ENCODE measurements around the gene C2orf69.
A peak's percentile ranks its signal among the peaks of the same experiment; 100 is the strongest.

C2orf69 gene

GRCh38 chr2:199929262-199929661 lies 18.2 kb downstream of the C2orf69 start:
- ATAC-seq (replicated peaks) (no peak), DNase-seq (no peak)
- Mint-ChIP-seq H3K4me3 (no peak overlapping the region), H3K9me3 (no peaks in the 10 kb centered on the region), H3K36me3 (peaks cover 11 to 30% of the 10 kb centered on the region in 2 donors), H3K4me1 (no peaks in the 10 kb centered on the region), H3K27ac (no peak overlapping the region), H3K27me3 (no peaks in the 10 kb centered on the region)

DNA sequence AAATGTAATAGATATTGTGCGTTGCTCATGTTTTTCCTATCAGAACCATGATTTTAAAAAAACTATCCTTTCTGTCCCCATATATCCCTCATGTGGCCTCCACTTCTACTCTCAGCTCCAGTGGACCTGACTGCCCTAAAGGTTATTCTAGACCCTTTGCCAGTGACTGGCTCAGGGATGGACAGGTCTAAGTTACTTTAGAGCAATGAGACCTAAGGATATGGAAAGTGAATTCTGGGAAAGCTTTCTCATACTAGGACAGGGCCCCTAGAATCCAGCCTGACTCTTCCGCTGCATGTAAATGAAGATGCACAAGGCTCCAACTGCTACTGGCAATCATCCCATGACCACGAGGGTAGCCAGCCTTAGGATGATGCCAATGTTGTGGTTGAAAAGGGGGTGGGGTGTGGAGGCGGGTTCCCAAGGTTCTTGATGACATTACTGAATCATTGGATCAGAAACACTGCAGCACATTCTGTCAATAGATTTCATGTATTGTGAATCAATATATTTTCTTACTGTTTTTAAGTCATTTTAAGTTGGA lies 21.3 kb downstream of the C2orf69 start:
- ATAC-seq (replicated peaks), result no peak
- no peaks in the 10 kb centered on the region for H3K4me1 Mint-ChIP-seq
- no peaks in the 10 kb centered on the region for H3K27me3 Mint-ChIP-seq
- peaks cover 3 to 20% of the 10 kb centered on the region in 2 donors for H3K36me3 Mint-ChIP-seq
- no peak for DNase-seq
- no peaks in the 10 kb centered on the region for H3K9me3 Mint-ChIP-seq
- no peak overlapping the region for H3K4me3 Mint-ChIP-seq
- H3K27ac Mint-ChIP-seq, result no peak overlapping the region

DNA sequence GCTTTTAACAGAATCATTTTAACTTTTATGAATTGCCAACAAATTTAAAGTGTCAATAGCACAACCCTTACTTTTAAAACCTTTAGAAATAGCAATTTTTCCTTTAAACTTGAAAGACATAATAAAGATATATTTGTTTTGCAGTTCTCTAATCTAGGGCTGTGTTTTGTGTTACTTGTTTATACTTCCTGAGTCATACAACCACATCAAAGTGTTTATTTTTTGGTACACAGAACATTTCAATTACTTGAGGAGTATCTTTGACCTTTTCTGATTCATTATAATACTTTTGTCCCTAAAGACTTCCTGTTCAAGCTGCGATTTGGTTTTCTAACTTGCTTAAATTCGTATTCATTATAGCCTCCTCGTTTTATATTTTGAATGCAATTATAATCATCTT lies 22.4 kb downstream of the C2orf69 start:
- Mint-ChIP-seq H3K9me3 (no peaks in the 10 kb centered on the region), H3K27me3 (no peaks in the 10 kb centered on the region), H3K4me3 (no peak overlapping the region), H3K4me1 (no peaks in the 10 kb centered on the region), H3K36me3 (peaks cover 3 to 19% of the 10 kb centered on the region in 2 donors), H3K27ac (no peak overlapping the region)
- ATAC-seq (replicated peaks) (no peak), DNase-seq (no peak)

DNA sequence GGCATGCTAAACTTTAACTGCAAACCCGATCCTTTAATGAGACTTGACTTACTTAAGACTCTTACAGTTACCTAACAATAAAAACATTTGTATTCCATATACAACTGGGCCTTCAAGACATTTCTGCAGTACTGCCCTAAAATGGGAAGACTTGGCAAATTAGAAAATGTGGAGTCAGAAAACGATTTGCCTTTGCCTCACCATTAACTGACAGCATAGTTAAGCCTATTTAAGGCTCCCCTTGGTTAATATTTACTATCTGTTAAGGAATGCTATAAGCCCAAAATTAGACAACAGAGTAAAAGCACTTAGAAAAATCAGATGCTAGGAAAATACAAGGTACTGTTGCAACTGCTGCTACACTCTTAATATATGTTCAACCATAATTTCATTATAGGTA lies 25.5 kb downstream of the C2orf69 start:
- Mint-ChIP-seq H3K4me1 (peaks cover 4 to 5% of the 10 kb centered on the region in 2 donors), H3K36me3 (peaks cover 4 to 11% of the 10 kb centered on the region in 2 donors), H3K27ac (no peak overlapping the region), H3K27me3 (no peaks in the 10 kb centered on the region), H3K4me3 (no peak overlapping the region), H3K9me3 (no peaks in the 10 kb centered on the region)
- no peak for ATAC-seq (replicated peaks)
- no peak for DNase-seq

- Mint-ChIP-seq H3K4me3 (no peak overlapping the region), H3K27me3 (no peaks in the 10 kb centered on the region), H3K4me1 (peaks cover 4 to 10% of the 10 kb centered on the region in 2 donors), H3K36me3 (peaks cover 8 to 30% of the 10 kb centered on the region in 2 donors), H3K27ac (no peak overlapping the region), H3K9me3 (no peaks in the 10 kb centered on the region)
- DNase-seq (no peak), ATAC-seq (replicated peaks) (peak; percentile 57 to 71)
Measured at GRCh38 chr2:199940373-199940772, 29.3 kb downstream of the C2orf69 start.

DNA sequence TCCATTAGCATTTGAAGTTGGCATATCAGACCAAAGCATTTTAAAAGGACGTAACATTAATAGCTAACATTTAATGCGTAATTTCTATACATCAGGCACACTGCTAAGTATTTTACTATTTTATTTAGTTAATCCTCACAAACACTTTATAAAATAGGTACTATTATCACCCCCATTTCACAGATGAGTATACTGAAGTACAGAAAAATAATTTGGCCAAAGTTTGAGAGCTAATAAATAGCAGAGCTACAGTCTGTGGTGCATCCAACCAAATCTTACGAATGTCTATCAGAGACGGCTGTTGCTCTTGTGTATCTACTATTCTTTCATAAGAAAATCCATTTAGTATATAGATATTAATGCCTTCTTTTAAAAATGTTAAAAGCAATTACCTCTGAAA lies 32.3 kb downstream of the C2orf69 start:
- Mint-ChIP-seq H3K4me3 (no peak overlapping the region), H3K4me1 (peaks cover 4 to 10% of the 10 kb centered on the region in 2 donors), H3K36me3 (peaks cover 14 to 34% of the 10 kb centered on the region in 2 donors), H3K9me3 (no peaks in the 10 kb centered on the region), H3K27ac (no peak overlapping the region), H3K27me3 (no peaks in the 10 kb centered on the region)
- no peak for ATAC-seq (replicated peaks)
- no peak for DNase-seq

DNA sequence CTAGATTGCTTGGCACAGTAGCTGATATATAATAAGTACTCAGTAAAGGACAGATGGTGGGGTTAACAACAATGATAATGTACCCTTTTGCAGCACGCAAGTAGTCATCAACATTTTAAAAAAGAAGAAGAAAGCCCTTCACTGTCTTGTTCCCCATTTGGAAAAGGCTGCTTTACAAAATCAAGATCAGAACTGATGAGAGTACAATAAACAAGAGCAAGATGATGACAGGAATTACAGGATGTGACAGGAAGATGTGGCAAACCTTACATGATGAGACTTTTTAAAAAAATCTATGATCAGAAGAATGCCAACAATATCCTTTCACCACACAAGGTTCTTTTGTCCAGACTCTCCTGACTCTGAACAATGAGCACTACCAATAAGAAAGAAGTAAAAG lies 35.1 kb downstream of the C2orf69 start:
- peaks cover 12 to 36% of the 10 kb centered on the region in 2 donors for H3K36me3 Mint-ChIP-seq

GRCh38 chr2:199946836-199947235 lies 35.7 kb downstream of the C2orf69 start:
- Mint-ChIP-seq H3K36me3 (peaks cover 12 to 33% of the 10 kb centered on the region in 2 donors), H3K9me3 (no peaks in the 10 kb centered on the region), H3K27me3 (no peaks in the 10 kb centered on the region), H3K4me3 (no peak overlapping the region), H3K27ac (no peak overlapping the region), H3K4me1 (peaks cover 4 to 6% of the 10 kb centered on the region in 2 donors)
- no peak for ATAC-seq (replicated peaks)
- DNase-seq, result no peak

More for the DNA sequence above, 35.1 kb downstream of the C2orf69 start:
- Mint-ChIP-seq H3K4me3 (no peak overlapping the region), H3K9me3 (no peaks in the 10 kb centered on the region), H3K27me3 (no peaks in the 10 kb centered on the region), H3K27ac (no peak overlapping the region), H3K4me1 (peaks cover 2 to 6% of the 10 kb centered on the region in 2 donors)
- DNase-seq (no peak), ATAC-seq (replicated peaks) (no peak)

DNA sequence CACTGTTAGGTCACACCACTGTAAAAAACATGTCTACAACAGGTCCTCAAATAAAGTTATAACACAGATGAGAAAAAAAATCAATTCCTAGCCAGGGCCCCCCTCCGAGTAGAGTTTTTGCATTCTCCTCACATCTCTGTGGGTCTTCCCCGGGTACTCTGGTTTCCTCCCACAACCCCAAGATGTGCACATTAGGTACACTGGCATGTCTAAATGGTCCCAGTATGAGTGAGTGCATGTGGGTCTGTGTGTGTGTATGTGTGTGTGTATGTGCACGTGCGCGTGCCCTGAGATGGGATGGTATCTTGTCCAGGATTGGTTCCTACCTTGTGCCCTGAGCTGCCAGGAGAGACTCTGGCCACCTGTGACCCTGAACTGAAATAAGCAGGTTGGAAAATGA lies 39.3 kb downstream of the C2orf69 start:
- H3K4me1 Mint-ChIP-seq, result peaks cover 4 to 5% of the 10 kb centered on the region in 2 donors
- ATAC-seq (replicated peaks) (no peak), DNase-seq (no peak)
- no peaks in the 10 kb centered on the region for H3K27me3 Mint-ChIP-seq
- H3K9me3 Mint-ChIP-seq, result no peaks in the 10 kb centered on the region
- H3K36me3 Mint-ChIP-seq, result peaks cover 8 to 19% of the 10 kb centered on the region in 2 donors
- no peak overlapping the region for H3K4me3 Mint-ChIP-seq
- no peak overlapping the region for H3K27ac Mint-ChIP-seq

DNA sequence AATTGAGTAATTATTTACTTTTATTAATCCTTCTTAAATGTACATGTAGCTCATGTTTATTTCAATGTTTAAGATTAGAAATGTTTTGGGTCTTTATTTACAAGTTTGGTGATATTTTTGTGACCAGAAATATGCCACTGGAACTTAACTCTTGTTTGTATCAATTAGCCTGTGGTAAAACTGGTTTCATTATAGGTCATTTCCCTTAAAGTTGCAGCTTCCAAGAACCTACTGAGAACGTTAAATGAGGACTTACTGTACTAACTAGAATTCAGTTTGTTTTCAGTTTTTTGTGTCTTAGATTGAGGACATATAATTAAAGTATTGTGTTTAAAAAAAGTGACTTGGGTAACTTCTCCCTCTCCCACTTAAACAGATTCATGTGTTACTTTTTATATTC lies 39.9 kb downstream of the C2orf69 start:
- peaks cover 4 to 5% of the 10 kb centered on the region in 2 donors for H3K4me1 Mint-ChIP-seq
- no peaks in the 10 kb centered on the region for H3K27me3 Mint-ChIP-seq
- DNase-seq (no peak), ATAC-seq (replicated peaks) (no peak)
- no peaks in the 10 kb centered on the region for H3K9me3 Mint-ChIP-seq
- peaks cover 7 to 18% of the 10 kb centered on the region in 2 donors for H3K36me3 Mint-ChIP-seq
- H3K27ac Mint-ChIP-seq, result no peak overlapping the region
- no peak overlapping the region for H3K4me3 Mint-ChIP-seq

GRCh38 chr2:199955007-199955338 lies 43.9 kb downstream of the C2orf69 start:
- Mint-ChIP-seq H3K36me3 (peaks cover 4 to 21% of the 10 kb centered on the region in 2 donors), H3K27me3 (no peaks in the 10 kb centered on the region), H3K4me3 (peak overlapping the region; percentile 99 to 100), H3K9me3 (no peaks in the 10 kb centered on the region), H3K27ac (peak overlapping the region; percentile 98), H3K4me1 (peaks cover 16 to 31% of the 10 kb centered on the region in 2 donors)
- no peak for DNase-seq
- peak; percentile 64 to 67 for ATAC-seq (replicated peaks)

DNA sequence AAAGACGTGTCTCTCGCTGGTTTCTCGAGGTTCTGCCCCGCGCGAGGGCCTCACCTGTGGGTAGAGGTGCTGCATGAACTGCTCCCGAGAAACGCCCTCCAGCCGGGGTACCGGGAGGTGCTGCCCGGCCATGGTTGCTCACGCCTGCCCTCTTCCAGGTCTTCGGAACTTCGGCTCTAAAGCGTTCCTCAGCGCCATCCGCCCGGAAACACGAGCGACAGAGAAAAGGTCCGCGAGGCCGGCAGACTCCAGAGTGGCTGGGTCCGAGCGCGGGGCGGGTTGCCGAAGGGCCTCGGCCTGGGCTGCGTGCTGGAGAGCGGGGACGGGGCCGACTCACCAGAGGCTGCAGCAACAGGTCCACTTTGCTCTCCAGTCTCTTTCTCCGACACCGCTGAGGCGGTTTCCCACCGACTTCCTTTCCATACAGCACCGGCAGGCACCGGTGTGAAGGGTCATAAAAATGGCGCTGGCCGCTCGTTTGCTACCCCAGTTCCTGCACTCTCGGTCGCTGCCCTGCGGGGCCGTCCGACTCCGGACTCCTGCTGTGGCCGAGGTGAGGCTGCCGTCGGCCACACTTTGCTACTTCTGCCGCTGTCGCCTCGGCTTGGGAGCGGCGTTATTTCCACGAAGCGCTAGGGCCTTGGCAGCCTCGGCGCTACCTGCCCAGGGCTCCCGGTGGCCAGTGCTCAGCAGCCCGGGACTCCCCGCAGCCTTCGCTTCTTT lies 44.4 kb downstream of the C2orf69 start, which contains the start of the genes MAIP1 and TYW5:
Gene MAIP1, plus strand, starts transcription at position 244 of the 723 bp plus-strand sequence. Its CDS starts 217 bp downstream, at position 461.
Gene TYW5, minus strand, starts transcription at position 153 of the 723 bp plus-strand sequence. Its CDS starts 21 bp downstream, at position 132.
- peaks cover 14 to 31% of the 10 kb centered on the region in 2 donors for H3K4me1 Mint-ChIP-seq
- no peaks in the 10 kb centered on the region for H3K9me3 Mint-ChIP-seq
- ATAC-seq (replicated peaks), result peak; percentile 88 to 89
- no peaks in the 10 kb centered on the region for H3K27me3 Mint-ChIP-seq
- H3K4me3 Mint-ChIP-seq, result peak within 1 kb of the TSS; percentile 99 to 100
- peaks cover 4 to 17% of the 10 kb centered on the region in 2 donors for H3K36me3 Mint-ChIP-seq
- peak; percentile 77 for DNase-seq
- peak within 1 kb of the TSS; percentile 98 for H3K27ac Mint-ChIP-seq

GRCh38 chr2:199956062-199956380 lies 44.9 kb downstream of the C2orf69 start:
- peak overlapping the region; percentile 99 to 100 for H3K4me3 Mint-ChIP-seq
- ATAC-seq (replicated peaks), result no peak
- H3K4me1 Mint-ChIP-seq, result peaks cover 14 to 31% of the 10 kb centered on the region in 2 donors
- H3K36me3 Mint-ChIP-seq, result peaks cover 4 to 17% of the 10 kb centered on the region in 2 donors
- DNase-seq, result no peak
- no peaks in the 10 kb centered on the region for H3K9me3 Mint-ChIP-seq
- H3K27me3 Mint-ChIP-seq, result no peaks in the 10 kb centered on the region
- H3K27ac Mint-ChIP-seq, result peak overlapping the region; percentile 98

DNA sequence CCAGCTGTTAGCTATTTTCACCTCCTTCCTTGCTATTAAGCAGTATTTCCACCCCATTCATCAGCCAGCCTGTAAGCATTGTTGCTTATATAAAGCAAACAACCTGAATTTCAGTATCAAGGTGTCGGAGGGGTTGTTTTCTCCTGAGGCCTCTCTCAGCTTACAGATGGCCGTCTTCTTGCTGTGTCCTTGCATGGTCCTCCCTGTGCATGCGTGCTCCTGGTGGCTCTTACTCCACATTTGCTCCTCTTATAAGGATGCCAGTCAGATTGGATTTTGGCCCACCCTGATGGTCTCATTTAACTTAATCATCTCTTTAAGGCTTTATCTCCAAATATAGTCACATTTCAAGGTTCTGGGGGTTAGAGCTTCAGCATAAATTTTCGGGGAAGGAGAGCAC lies 46.9 kb downstream of the C2orf69 start:
- Mint-ChIP-seq H3K27ac (peak overlapping the region; percentile 5), H3K4me3 (no peak overlapping the region), H3K9me3 (no peaks in the 10 kb centered on the region), H3K4me1 (peaks cover 16 to 43% of the 10 kb centered on the region in 2 donors), H3K27me3 (no peaks in the 10 kb centered on the region), H3K36me3 (peaks cover 16 to 27% of the 10 kb centered on the region in 2 donors)
- ATAC-seq (replicated peaks) (no peak), DNase-seq (no peak)

- peaks cover 14 to 26% of the 10 kb centered on the region in 2 donors for H3K4me1 Mint-ChIP-seq
- no peak overlapping the region for H3K4me3 Mint-ChIP-seq
- DNase-seq, result no peak
- ATAC-seq (replicated peaks), result peak; percentile 58 to 76
- no peaks in the 10 kb centered on the region for H3K9me3 Mint-ChIP-seq
- H3K36me3 Mint-ChIP-seq, result peaks cover 20 to 37% of the 10 kb centered on the region in 2 donors
- H3K27ac Mint-ChIP-seq, result no peak overlapping the region
- H3K27me3 Mint-ChIP-seq, result no peaks in the 10 kb centered on the region
Measured at GRCh38 chr2:199962203-199962602, 51.1 kb downstream of the C2orf69 start.
